Measurements from ENCODE around the gene ZYG11A.

Gene ZYG11A

GRCh38 chr1:52917581-52917980 lies 75.0 kb downstream of the ZYG11A start:
- H3K9ac ChIP-seq = no peak overlapping the region
- no peak overlapping the region for H2AFZ ChIP-seq (ENCODE audit: low read depth)
- H3K4me1 ChIP-seq (ENCODE audit: low read depth, poor library complexity, severe bottlenecking) = no peaks in the 10 kb centered on the region
- no peaks in the 10 kb centered on the region for H3K36me3 ChIP-seq (ENCODE audit: insufficient read depth)
- no peak overlapping the region for H3K4me3 ChIP-seq (IDR thresholded peaks at IDR 0.05; ENCODE audit: insufficient read depth, low read depth, low read length)
- TF ChIP-seq, protein P1, sequence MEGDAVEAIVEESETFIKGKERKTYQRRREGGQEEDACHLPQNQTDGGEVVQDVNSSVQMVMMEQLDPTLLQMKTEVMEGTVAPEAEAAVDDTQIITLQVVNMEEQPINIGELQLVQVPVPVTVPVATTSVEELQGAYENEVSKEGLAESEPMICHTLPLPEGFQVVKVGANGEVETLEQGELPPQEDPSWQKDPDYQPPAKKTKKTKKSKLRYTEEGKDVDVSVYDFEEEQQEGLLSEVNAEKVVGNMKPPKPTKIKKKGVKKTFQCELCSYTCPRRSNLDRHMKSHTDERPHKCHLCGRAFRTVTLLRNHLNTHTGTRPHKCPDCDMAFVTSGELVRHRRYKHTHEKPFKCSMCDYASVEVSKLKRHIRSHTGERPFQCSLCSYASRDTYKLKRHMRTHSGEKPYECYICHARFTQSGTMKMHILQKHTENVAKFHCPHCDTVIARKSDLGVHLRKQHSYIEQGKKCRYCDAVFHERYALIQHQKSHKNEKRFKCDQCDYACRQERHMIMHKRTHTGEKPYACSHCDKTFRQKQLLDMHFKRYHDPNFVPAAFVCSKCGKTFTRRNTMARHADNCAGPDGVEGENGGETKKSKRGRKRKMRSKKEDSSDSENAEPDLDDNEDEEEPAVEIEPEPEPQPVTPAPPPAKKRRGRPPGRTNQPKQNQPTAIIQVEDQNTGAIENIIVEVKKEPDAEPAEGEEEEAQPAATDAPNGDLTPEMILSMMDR (conservative IDR thresholded peaks at IDR 0.05; ENCODE audit: low read depth, low read length) = no peak
- H4K20me1 ChIP-seq (ENCODE audit: insufficient read depth) = no peaks in the 10 kb centered on the region
- H3K4me2 ChIP-seq = no peak overlapping the region
- no peak overlapping the region for H3K27ac ChIP-seq
- no peaks in the 10 kb centered on the region for H3K27me3 ChIP-seq (ENCODE audit: insufficient read depth, low read depth)
- no peaks in the 10 kb centered on the region for H3K79me2 ChIP-seq (ENCODE audit: insufficient read depth, low read depth)

GRCh38 chr1:52918201-52918600 lies 75.6 kb downstream of the ZYG11A start:
- Histone ChIP-seq H3K9ac (no peak overlapping the region), H3K27me3 (ENCODE audit: insufficient read depth, low read depth) (no peaks in the 10 kb centered on the region), H3K4me2 (no peak overlapping the region), H2AFZ (ENCODE audit: low read depth) (no peak overlapping the region), H3K4me3 (IDR thresholded peaks at IDR 0.05; ENCODE audit: insufficient read depth, low read depth, low read length) (no peak overlapping the region), H4K20me1 (ENCODE audit: insufficient read depth) (no peaks in the 10 kb centered on the region), H3K36me3 (ENCODE audit: insufficient read depth) (no peaks in the 10 kb centered on the region), H3K4me1 (ENCODE audit: low read depth, poor library complexity, severe bottlenecking) (no peaks in the 10 kb centered on the region), H3K79me2 (ENCODE audit: insufficient read depth, low read depth) (no peaks in the 10 kb centered on the region), H3K27ac (no peak overlapping the region)
- TF ChIP-seq, protein P1 (conservative IDR thresholded peaks at IDR 0.05; ENCODE audit: low read depth, low read length) = no peak

GRCh38 chr1:52919051-52919722 lies 76.6 kb downstream of the ZYG11A start:
- Histone ChIP-seq H2AFZ (ENCODE audit: low read depth) (no peak overlapping the region), H3K27me3 (ENCODE audit: insufficient read depth, low read depth) (no peaks in the 10 kb centered on the region), H3K4me2 (no peak overlapping the region), H4K20me1 (ENCODE audit: insufficient read depth) (no peaks in the 10 kb centered on the region), H3K79me2 (ENCODE audit: insufficient read depth, low read depth) (no peaks in the 10 kb centered on the region), H3K36me3 (ENCODE audit: insufficient read depth) (no peaks in the 10 kb centered on the region), H3K9ac (no peak overlapping the region), H3K4me1 (ENCODE audit: low read depth, poor library complexity, severe bottlenecking) (no peaks in the 10 kb centered on the region), H3K27ac (no peak overlapping the region), H3K4me3 (IDR thresholded peaks at IDR 0.05; ENCODE audit: insufficient read depth, low read depth, low read length) (no peak overlapping the region)
- TF ChIP-seq, protein P1 (conservative IDR thresholded peaks at IDR 0.05; ENCODE audit: low read depth, low read length) = no peak

DNA sequence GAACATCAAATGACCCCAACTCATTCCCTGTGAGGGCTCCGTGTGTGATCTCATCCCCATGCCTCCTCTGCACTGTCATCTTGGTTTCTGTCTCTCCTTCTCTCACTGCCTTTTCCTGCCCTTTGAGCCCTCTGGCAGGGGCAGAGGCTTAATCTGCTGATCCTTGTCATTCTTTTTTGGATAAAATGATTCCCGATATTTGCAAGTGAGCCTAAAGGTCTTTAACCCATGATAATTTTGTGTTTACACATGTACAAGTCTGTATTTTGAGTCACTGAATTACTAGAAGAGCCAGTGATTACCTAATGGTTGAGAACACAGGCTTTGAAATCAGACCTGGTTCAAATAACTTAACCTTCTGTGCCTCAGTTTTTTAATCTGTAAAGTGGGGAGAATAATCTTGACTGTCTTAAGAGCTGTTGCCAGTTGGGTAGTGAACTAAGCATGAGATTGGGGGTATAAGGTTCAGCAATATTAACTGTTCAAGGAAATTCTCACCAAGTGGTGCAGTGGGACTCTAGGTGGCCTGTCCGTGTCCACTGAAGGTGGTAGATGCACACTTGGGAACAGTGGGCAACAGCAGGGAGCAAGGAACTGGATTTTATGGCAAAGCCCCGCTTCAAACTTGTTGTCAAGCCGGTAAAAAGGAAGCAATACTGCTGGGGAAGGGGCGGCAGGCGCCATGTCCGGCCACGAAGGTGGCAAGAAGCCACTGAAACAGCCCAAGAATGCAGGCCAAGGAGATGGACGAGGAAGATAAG lies 77.3 kb downstream of the ZYG11A start:
- TF ChIP-seq, protein P1 (conservative IDR thresholded peaks at IDR 0.05; ENCODE audit: low read depth, low read length) = no peak
- Histone ChIP-seq H3K27me3 (ENCODE audit: insufficient read depth, low read depth) (no peaks in the 10 kb centered on the region), H3K79me2 (ENCODE audit: insufficient read depth, low read depth) (no peaks in the 10 kb centered on the region), H3K36me3 (ENCODE audit: insufficient read depth) (no peaks in the 10 kb centered on the region), H3K4me2 (no peak overlapping the region), H2AFZ (ENCODE audit: low read depth) (no peak overlapping the region), H4K20me1 (ENCODE audit: insufficient read depth) (no peaks in the 10 kb centered on the region), H3K4me3 (IDR thresholded peaks at IDR 0.05; ENCODE audit: insufficient read depth, low read depth, low read length) (no peak overlapping the region), H3K27ac (no peak overlapping the region), H3K4me1 (ENCODE audit: low read depth, poor library complexity, severe bottlenecking) (no peaks in the 10 kb centered on the region), H3K9ac (no peak overlapping the region)

Measured in KMS-11 (cell line).